HFF-Myc (cell line): ENCODE measurements around the gene CIPC.

Source experiments
- DNase-seq: peaks from one replicate; pipeline ENCODE4 v3.0.0-alpha.2; 2011; ENCODE audit warnings: low read depth; ENCODE audit errors: extremely low read depth
- H3K4me3 ChIP-seq: replicated peaks from 2 replicates; pipeline ENCODE4 v1.5.1; 2011; ENCODE audit warnings: low read depth, mild to moderate bottlenecking, control low read depth, low read length
- TF ChIP-seq, protein P1 (sequence below): IDR thresholded peaks from 2 replicates; pipeline ENCODE4 v1.5.1; 2012; ENCODE audit warnings: mild to moderate bottlenecking, low read depth, low read length, control low read depth; ENCODE audit errors: missing control alignments

CIPC gene

DNA sequence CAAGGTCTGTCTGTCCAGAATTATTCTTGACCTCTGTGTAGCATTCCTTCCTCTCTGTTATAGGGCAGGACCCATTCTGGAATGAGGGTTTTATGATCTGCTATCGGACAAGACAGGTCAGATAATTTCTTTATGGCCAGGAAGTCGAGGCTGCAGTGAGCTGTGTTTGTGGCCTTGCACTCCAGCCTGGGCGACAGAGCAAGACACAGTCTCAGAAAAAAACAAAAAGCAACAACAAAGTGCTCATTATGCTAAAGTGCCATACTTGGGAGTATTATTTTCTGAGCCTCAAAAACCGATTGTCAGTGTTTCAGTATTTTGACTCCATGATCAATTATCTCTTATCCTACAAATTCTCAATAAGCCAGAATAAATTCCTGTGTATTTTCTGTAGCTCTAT lies 4.1 kb downstream of the CIPC start:
- TF ChIP-seq, protein P1, sequence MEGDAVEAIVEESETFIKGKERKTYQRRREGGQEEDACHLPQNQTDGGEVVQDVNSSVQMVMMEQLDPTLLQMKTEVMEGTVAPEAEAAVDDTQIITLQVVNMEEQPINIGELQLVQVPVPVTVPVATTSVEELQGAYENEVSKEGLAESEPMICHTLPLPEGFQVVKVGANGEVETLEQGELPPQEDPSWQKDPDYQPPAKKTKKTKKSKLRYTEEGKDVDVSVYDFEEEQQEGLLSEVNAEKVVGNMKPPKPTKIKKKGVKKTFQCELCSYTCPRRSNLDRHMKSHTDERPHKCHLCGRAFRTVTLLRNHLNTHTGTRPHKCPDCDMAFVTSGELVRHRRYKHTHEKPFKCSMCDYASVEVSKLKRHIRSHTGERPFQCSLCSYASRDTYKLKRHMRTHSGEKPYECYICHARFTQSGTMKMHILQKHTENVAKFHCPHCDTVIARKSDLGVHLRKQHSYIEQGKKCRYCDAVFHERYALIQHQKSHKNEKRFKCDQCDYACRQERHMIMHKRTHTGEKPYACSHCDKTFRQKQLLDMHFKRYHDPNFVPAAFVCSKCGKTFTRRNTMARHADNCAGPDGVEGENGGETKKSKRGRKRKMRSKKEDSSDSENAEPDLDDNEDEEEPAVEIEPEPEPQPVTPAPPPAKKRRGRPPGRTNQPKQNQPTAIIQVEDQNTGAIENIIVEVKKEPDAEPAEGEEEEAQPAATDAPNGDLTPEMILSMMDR, result no peak
- DNase-seq, result no peak
- H3K4me3 ChIP-seq, result no peak overlapping the region

DNA sequence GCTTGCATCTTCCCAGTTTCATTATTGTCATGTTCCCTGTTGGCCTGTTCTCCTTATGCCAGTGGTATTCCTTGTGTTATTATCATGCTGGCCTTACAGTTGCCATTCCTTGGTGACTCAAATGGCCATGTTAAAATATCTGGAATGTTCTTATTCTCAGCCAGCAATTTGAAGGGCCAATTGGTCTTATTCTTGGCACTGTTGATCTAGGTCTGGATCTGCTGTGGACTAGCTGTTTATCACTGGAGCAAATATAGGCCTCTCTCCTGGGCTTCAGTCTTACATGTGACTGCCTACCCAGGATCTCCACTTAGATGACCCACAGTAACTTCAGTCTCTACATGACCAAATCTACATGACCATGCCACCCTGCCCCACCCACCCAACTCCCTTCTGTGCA lies 5.4 kb downstream of the CIPC start:
- TF ChIP-seq, protein P1, result no peak
- no peak for DNase-seq
- H3K4me3 ChIP-seq, result no peak overlapping the region

DNA sequence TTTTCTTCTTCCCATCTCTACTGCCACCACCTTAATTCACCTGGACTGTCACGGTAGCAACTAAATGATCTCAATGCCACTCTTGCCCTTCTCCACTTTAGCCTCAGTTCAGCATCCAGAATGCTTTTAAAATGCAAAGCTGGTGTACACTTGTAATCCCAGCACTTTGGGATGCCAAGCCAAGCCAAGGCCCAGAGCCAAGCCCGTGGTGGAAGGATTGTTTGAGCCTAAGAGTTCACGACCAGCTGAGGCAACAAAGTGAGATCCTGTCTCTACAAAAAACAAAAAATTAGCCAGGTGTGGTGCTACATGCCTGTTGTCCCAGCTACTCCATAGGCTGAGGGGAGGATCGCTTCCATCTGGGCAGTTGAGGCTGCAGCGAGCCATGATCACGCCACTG lies 5.9 kb downstream of the CIPC start:
- H3K4me3 ChIP-seq, result no peak overlapping the region
- DNase-seq, result no peak
- TF ChIP-seq, protein P1, result no peak

DNA sequence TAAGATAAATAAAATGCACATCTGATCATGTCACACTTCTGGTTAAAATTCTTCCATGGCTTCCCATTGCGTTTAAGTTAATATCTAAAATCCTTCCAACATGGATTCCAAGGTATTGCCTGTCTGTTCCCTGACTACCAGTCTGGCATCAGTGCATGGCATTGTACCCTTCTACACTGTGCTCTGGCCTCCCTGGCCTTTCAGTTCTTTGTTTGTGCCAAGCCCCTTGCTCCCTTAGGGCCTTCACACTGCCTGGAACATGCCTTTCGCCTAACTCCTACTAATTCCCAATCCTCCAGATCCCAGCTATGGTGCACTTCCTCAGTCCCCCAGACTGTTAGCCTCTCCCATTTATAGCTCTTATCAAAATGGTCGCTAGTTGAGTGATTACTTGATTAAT lies 6.3 kb downstream of the CIPC start:
- DNase-seq, result no peak
- TF ChIP-seq, protein P1, result no peak
- H3K4me3 ChIP-seq, result no peak overlapping the region

DNA sequence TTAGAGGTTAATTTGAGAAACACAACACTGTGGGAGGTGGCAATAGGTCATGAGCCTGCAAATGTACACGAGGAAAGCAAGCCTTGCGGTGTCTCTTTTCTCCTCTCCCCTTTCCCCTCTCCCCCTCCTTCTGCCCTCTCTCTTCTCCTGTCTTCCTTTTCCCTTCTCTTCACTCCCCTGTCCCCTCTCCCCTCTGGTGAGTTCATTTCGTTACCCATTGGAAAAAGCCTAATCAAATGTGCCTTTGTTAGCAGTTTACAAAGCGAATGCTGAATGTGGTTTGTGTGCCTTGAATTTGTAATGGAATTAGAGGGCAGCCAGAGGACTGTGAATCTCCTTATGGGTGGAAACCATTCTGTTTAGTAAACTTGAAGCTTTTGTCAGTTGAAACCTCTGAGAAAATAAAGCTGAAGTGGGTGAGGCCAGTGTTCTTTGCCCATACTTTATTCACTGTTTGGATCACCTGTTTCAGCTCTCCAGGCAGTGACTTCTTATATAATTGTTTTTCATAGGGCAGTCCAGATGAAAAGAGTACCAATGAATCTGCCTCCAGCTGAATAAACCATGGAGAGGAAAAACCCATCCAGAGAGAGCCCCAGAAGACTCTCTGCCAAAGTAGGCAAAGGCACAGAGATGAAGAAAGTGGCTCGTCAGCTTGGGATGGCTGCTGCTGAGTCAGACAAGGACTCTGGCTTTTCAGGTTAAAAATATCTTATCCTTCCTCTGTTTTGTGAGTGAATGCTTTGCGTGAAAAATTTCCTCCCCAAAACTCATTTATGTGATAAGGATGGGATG lies 7.3 kb downstream of the CIPC start:
- H3K4me3 ChIP-seq, result no peak overlapping the region
- DNase-seq, result no peak
- TF ChIP-seq, protein P1, result no peak

DNA sequence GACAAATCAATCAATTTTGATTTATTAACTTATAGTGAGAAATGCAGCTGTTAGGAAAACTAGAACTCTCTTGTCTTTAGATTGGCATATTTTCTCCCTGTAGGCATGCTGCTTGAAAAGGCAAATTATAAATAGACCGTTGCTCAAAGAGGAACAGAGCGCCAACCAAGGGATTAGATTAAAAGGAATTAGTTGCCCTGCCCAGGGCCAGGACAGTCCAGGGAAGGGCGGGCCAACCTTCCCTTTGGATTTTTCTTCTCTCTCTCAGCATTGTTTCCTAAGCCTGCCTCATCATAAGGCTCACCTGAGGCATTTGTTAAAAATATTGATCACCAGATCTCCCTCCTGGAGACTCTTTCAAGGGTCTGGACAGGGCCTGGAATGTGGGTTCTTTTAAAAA lies 8.6 kb downstream of the CIPC start:
- TF ChIP-seq, protein P1, result no peak
- no peak for DNase-seq
- no peak overlapping the region for H3K4me3 ChIP-seq

DNA sequence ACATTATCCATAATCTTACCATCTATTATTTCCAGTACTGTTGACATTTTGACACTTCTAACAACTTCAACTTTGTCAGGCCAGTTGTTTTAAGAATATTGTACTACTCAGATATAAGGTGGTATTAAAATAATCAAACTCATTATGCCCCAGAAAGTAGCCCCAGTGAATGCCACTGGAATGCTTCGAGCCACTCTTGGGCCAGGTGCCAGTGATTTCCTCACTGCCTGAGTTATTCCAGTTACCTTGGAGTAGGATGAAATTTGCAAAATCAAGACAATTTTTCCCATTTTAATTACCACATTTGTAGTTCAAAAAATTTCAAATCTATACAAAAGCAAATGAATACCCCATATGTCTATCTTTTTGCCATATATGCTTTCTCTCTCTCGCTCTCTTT lies 9.2 kb downstream of the CIPC start:
- TF ChIP-seq, protein P1, result no peak
- H3K4me3 ChIP-seq, result no peak overlapping the region
- no peak for DNase-seq
